NB4 (cell line): ENCODE measurements around the gene TRIM39.

Experiments
- DNase-seq: peaks from one replicate; pipeline ENCODE4 v3.0.0; 2010; ENCODE audit warnings: low read depth
- H3K4me3 ChIP-seq: one replicate; pipeline ENCODE4 v1.5.1; 2011; ENCODE audit warnings: mild to moderate bottlenecking, low read depth, low read length, moderate library complexity
- CTCF ChIP-seq: IDR thresholded peaks from one replicate; pipeline ENCODE4 v1.5.1; 2012; ENCODE audit warnings: low read depth, low read length
- MYC ChIP-seq: IDR thresholded peaks from 2 replicates; pipeline ENCODE4 v1.6.1; 2011; ENCODE audit warnings: low read depth, low read length
- POLR2A ChIP-seq: IDR thresholded peaks from 2 replicates; pipeline ENCODE4 v1.6.1; 2011; ENCODE audit warnings: mild to moderate bottlenecking; ENCODE audit not compliant: insufficient read length; ENCODE audit errors: extremely low read depth
- TF ChIP-seq, protein P1 (sequence below): IDR thresholded peaks from 2 replicates; pipeline ENCODE4 v1.6.1; 2011; ENCODE audit warnings: low read depth, low read length

TRIM39 gene

GRCh38 chr6:30344868-30345671 is 18.3 kb downstream of the TRIM39 start, which contains the start of gene RPP21:
Gene RPP21 (plus strand): TSS chr6:30345156. CDS start chr6:30345172, 16 bp downstream.
- peak; percentile 87 for DNase-seq
- H3K4me3 ChIP-seq, result peak within 1 kb of the TSS; percentile 78
- TF ChIP-seq, protein P1, sequence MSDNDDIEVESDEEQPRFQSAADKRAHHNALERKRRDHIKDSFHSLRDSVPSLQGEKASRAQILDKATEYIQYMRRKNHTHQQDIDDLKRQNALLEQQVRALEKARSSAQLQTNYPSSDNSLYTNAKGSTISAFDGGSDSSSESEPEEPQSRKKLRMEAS, result no peak; the same call in 1 of the 2 replicates
- no peak for TF ChIP-seq CTCF
- TF ChIP-seq MYC, result peak; percentile 81
- peak; percentile 77 for TF ChIP-seq POLR2A

GRCh38 chr6:30345852-30346251 is 19.1 kb downstream of the TRIM39 start:
- no peak for TF ChIP-seq POLR2A
- DNase-seq, result no peak
- H3K4me3 ChIP-seq, result peak overlapping the region; percentile 78

GRCh38 chr6:30348957-30349356 is 22.2 kb downstream of the TRIM39 start:
- H3K4me3 ChIP-seq, result no peak overlapping the region
- TF ChIP-seq MYC (no peak), CTCF (no peak), POLR2A (no peak)
- TF ChIP-seq, protein P1, result no peak
- no peak for DNase-seq

DNA sequence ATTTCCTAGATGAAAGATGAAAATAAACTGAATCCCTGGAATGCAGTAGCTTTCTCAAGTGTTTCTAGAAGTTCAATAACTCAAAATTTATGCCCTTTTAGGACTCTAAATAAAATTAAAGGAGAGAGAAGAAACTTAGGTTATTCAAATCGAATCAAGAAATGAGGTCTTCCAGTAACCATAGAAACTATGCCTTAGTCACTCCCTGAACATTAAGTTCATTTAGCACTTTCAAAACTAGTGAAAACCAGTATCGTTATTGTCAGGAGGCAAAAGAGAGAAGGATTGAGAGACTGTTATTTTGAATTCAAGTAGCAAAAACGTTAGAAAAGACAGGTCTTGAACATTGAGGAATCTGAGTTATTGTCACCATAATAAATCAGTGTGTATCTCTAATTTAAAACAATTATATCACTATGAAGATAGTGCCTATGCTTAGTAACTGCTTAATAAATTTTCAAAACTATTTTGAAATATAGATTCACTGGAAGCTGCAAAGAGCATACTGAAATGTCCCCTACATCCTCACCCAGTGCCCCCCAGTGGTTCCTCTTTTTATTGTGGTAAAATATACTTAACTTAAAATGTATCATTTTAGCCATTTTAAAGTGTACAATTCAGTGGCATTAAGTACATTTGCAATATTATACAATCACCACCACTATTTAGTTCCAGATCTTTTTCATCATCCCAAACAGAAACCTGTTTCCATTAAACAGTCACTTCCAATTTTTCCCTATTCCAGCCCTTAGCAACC is 22.9 kb downstream of the TRIM39 start:
- TF ChIP-seq, protein P1, result no peak
- TF ChIP-seq MYC (no peak), POLR2A (no peak), CTCF (no peak)
- no peak overlapping the region for H3K4me3 ChIP-seq
- peak; percentile 33 for DNase-seq

GRCh38 chr6:30350524-30350923 is 23.8 kb downstream of the TRIM39 start:
- no peak for DNase-seq
- no peak for TF ChIP-seq POLR2A
- no peak for TF ChIP-seq CTCF
- TF ChIP-seq, protein P1, result no peak
- no peak for TF ChIP-seq MYC
- no peak overlapping the region for H3K4me3 ChIP-seq

DNA sequence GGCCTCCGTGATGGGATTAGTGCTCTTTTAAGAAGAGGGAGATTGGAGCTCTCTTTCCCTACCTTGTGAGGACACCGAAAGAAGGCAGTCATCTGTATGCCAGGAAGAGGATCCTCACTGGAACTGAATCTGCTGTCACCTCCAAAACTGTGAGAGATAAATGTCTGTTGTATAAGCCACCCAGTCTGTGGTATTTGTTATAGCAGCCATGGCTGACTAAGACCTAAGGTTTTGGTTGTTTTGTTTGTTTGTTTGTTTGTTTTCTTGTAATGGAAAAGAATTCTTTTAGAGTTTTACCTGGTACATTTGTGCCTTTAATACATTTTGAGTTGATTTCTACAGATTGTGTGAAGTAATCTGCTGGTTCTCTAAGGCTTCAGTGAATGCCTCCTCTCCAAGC is 25.8 kb downstream of the TRIM39 start:
- TF ChIP-seq, protein P1, result no peak
- TF ChIP-seq CTCF, result no peak
- TF ChIP-seq MYC, result no peak
- TF ChIP-seq POLR2A, result no peak
- H3K4me3 ChIP-seq, result no peak overlapping the region
- DNase-seq, result no peak
